ENCODE measurements around the gene FTO. TPM values are rescaled to one million over a fixed set of nuclear protein-coding genes. Genes with fewer than 3 reads are reported as not detected.

The FTO gene
- total RNA-seq (ENCODE audit: low replicate concordance): 110 TPM in 2 replicates

- Histone ChIP-seq H3K4me1 (no peaks in the 10 kb centered on the region), H4K20me1 (ENCODE audit: low read depth) (no peaks in the 10 kb centered on the region), H2AFZ (replicated peaks) (peak within 1 kb of the TSS; percentile 70), H3K79me2 (ENCODE audit: low read depth) (peaks cover 64% of the 10 kb centered on the region), H3K4me2 (peak within 1 kb of the TSS; percentile 99), H3F3A (ENCODE audit: low read depth) (no peaks in the 10 kb centered on the region), H3K9me3 (ENCODE audit: low read depth) (no peaks in the 10 kb centered on the region), H3K4me3 (peak within 1 kb of the TSS; percentile 74), H3K36me3 (no peaks in the 10 kb centered on the region), H3K9ac (peak within 1 kb of the TSS; percentile 57), H3K27me3 (no peaks in the 10 kb centered on the region), H3K27ac (no peak within 1 kb of the TSS)
- TF ChIP-seq EZH2 (IDR thresholded peaks at IDR 0.05): no peak
- peak; percentile 10 for TF ChIP-seq CTCF (IDR thresholded peaks at IDR 0.05)
- TF ChIP-seq EZH2phosphoT487 (IDR thresholded peaks at IDR 0.05): no peak
- Mint-ChIP-seq H3K9me3 (no peaks in the 10 kb centered on the region), H3K27ac (peak within 1 kb of the TSS; percentile 78), H3K27me3 (ENCODE audit: insufficient read depth, low read depth) (peaks cover 4% of the 10 kb centered on the region), H3K4me1 (peaks cover 9% of the 10 kb centered on the region), H3K4me3 (peak within 1 kb of the TSS; percentile 99), H3K36me3 (peaks cover 17% of the 10 kb centered on the region)
- peak; percentile 99 for DNase-seq (ENCODE audit: low spot score)
Measured at GRCh38 chr16:53703590-53704444, at the start of gene FTO, which contains the start of gene RPGRIP1L. TSS of gene FTO (plus strand) at chr16:53704156. TSS of gene RPGRIP1L (minus strand) at chr16:53703859. CDS start at chr16:53700723, 3,136 bp downstream.

GRCh38 chr16:53654946-53655345 lies 49.0 kb upstream of the FTO start:
- DNase-seq (ENCODE audit: low spot score): no peak
- Histone ChIP-seq H3K27me3 (no peaks in the 10 kb centered on the region), H3K9me3 (ENCODE audit: low read depth) (no peaks in the 10 kb centered on the region), H3K27ac (no peak overlapping the region), H3K36me3 (no peaks in the 10 kb centered on the region), H3K79me2 (ENCODE audit: low read depth) (no peaks in the 10 kb centered on the region), H4K20me1 (ENCODE audit: low read depth) (no peaks in the 10 kb centered on the region), H2AFZ (replicated peaks) (no peak overlapping the region), H3K4me1 (peaks cover 7% of the 10 kb centered on the region), H3F3A (ENCODE audit: low read depth) (no peaks in the 10 kb centered on the region), H3K9ac (no peak overlapping the region), H3K4me2 (no peak overlapping the region), H3K4me3 (no peak overlapping the region)
- TF ChIP-seq CTCF (IDR thresholded peaks at IDR 0.05) (no peak), EZH2phosphoT487 (IDR thresholded peaks at IDR 0.05) (no peak), EZH2 (IDR thresholded peaks at IDR 0.05) (no peak)
- Mint-ChIP-seq H3K4me3 (no peak overlapping the region), H3K9me3 (no peaks in the 10 kb centered on the region), H3K27ac (no peak overlapping the region), H3K27me3 (ENCODE audit: insufficient read depth, low read depth) (no peaks in the 10 kb centered on the region), H3K36me3 (peaks cover 11% of the 10 kb centered on the region), H3K4me1 (peaks cover 8% of the 10 kb centered on the region)

GRCh38 chr16:53662072-53662471 lies 41.9 kb upstream of the FTO start:
- H3K27ac ChIP-seq: no peak overlapping the region
- Mint-ChIP-seq H3K27ac (no peak overlapping the region), H3K9me3 (no peaks in the 10 kb centered on the region), H3K36me3 (no peaks in the 10 kb centered on the region), H3K4me3 (no peak overlapping the region), H3K27me3 (ENCODE audit: insufficient read depth, low read depth) (no peaks in the 10 kb centered on the region), H3K4me1 (no peaks in the 10 kb centered on the region)
- no peak overlapping the region for H3K4me3 ChIP-seq
- H3K36me3 ChIP-seq: no peaks in the 10 kb centered on the region
- no peaks in the 10 kb centered on the region for H3K9me3 ChIP-seq (ENCODE audit: low read depth)
- no peak overlapping the region for H3K4me2 ChIP-seq
- no peak for DNase-seq (ENCODE audit: low spot score)
- H3K4me1 ChIP-seq: no peaks in the 10 kb centered on the region
- no peaks in the 10 kb centered on the region for H3K79me2 ChIP-seq (ENCODE audit: low read depth)
- no peak overlapping the region for H3K9ac ChIP-seq
- H3F3A ChIP-seq (ENCODE audit: low read depth): no peaks in the 10 kb centered on the region
- no peaks in the 10 kb centered on the region for H3K27me3 ChIP-seq
- TF ChIP-seq CTCF (IDR thresholded peaks at IDR 0.05): no peak
- no peak for TF ChIP-seq EZH2 (IDR thresholded peaks at IDR 0.05)
- no peak for TF ChIP-seq EZH2phosphoT487 (IDR thresholded peaks at IDR 0.05)
- no peak overlapping the region for H2AFZ ChIP-seq (replicated peaks)
- no peaks in the 10 kb centered on the region for H4K20me1 ChIP-seq (ENCODE audit: low read depth)
